ENCODE data around the gene CDKN1A.

CDKN1A gene

DNA sequence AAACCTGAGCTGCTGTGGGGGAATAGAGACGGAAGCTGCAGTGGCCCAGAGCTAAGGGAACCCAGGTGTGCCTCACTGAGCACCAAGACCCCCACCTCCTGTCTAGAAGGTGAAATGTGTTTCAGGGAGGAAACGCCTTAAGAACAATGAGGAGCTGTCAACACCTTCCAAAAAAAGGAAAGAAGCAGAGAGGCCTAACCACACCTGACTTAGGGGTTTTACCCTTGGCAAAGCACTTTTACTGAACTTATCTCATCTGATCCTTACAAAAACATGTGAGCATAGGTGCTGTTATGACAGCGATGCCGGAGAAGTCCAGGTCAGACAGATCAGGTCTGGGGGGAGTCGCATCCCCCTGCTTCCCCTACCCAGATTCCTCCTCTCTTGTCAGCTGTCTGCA is 16.1 kb upstream of the CDKN1A start:
- Histone ChIP-seq H3K9ac (ENCODE audit: low read length) (no peak overlapping the region), H3K27me3 (replicated peaks; ENCODE audit: insufficient read depth, low read length) (no peaks in the 10 kb centered on the region), H2AFZ (ENCODE audit: low read length) (no peak overlapping the region), H3K4me1 (ENCODE audit: low read length) (peaks cover 42% of the 10 kb centered on the region), H3F3A (ENCODE audit: insufficient read depth, low read length) (peaks cover 18% of the 10 kb centered on the region), H3K9me3 (replicated peaks; ENCODE audit: insufficient read depth, low read length) (no peaks in the 10 kb centered on the region), H3K79me2 (ENCODE audit: low read length) (no peaks in the 10 kb centered on the region), H3K36me3 (replicated peaks; ENCODE audit: insufficient read depth, low read length) (no peaks in the 10 kb centered on the region), H3K4me3 (ENCODE audit: low read length) (no peak overlapping the region), H3K27ac (ENCODE audit: low read length) (peak overlapping the region; percentile 30; the same call in 1 of the 2 replicates), H3K9me2 (replicated peaks; ENCODE audit: insufficient read depth, low read length) (no peaks in the 10 kb centered on the region), H4K20me1 (ENCODE audit: insufficient read depth, low read length) (no peaks in the 10 kb centered on the region), H3K4me2 (ENCODE audit: low read depth, low read length) (peak overlapping the region; percentile 54)
- TF ChIP-seq, protein P1, sequence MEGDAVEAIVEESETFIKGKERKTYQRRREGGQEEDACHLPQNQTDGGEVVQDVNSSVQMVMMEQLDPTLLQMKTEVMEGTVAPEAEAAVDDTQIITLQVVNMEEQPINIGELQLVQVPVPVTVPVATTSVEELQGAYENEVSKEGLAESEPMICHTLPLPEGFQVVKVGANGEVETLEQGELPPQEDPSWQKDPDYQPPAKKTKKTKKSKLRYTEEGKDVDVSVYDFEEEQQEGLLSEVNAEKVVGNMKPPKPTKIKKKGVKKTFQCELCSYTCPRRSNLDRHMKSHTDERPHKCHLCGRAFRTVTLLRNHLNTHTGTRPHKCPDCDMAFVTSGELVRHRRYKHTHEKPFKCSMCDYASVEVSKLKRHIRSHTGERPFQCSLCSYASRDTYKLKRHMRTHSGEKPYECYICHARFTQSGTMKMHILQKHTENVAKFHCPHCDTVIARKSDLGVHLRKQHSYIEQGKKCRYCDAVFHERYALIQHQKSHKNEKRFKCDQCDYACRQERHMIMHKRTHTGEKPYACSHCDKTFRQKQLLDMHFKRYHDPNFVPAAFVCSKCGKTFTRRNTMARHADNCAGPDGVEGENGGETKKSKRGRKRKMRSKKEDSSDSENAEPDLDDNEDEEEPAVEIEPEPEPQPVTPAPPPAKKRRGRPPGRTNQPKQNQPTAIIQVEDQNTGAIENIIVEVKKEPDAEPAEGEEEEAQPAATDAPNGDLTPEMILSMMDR (IDR thresholded peaks at IDR 0.05; ENCODE audit: low read length), result no peak
- TF ChIP-seq EZH2 (optimal IDR thresholded peaks at IDR 0.05; ENCODE audit: low read depth, low read length) (no peak), EZH2phosphoT487 (IDR thresholded peaks at IDR 0.05; ENCODE audit: low read length) (no peak)
- DNase-seq, result peak; percentile 72

DNA sequence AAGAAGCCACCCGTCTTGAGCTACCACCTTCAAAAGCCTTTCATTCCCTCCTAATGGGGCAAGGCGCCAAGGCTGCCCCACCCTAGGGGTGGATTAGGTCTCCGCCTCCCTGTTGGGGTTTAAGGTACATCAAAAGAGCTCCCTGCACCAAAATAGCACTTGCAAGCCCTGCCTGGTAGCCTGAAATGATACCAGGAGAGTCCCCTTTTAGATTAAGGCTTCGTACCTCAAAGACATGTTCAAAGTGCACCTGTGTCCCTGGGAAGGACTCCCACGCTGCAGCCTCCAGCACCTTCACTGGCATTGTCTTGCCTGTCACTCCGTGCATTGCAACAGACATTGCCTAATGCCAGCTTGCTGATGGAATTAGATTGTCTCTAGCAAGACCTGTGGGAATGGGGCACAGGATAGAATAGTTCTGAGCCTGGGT is 15.7 kb upstream of the CDKN1A start:
- peaks cover 39% of the 10 kb centered on the region for H3K4me1 ChIP-seq (ENCODE audit: low read length)
- H3K27ac ChIP-seq (ENCODE audit: low read length), result peak overlapping the region; percentile 30; the same call in 1 of the 2 replicates
- H2AFZ ChIP-seq (ENCODE audit: low read length), result peak overlapping the region; percentile 23; the same call in 1 of the 2 replicates
- no peaks in the 10 kb centered on the region for H3K27me3 ChIP-seq (replicated peaks; ENCODE audit: insufficient read depth, low read length)
- no peaks in the 10 kb centered on the region for H3K36me3 ChIP-seq (replicated peaks; ENCODE audit: insufficient read depth, low read length)
- no peaks in the 10 kb centered on the region for H4K20me1 ChIP-seq (ENCODE audit: insufficient read depth, low read length)
- H3K9me2 ChIP-seq (replicated peaks; ENCODE audit: insufficient read depth, low read length), result no peaks in the 10 kb centered on the region
- peaks cover 18% of the 10 kb centered on the region for H3F3A ChIP-seq (ENCODE audit: insufficient read depth, low read length)
- no peak overlapping the region for H3K9ac ChIP-seq (ENCODE audit: low read length)
- DNase-seq, result peak; percentile 47
- no peak for TF ChIP-seq EZH2 (optimal IDR thresholded peaks at IDR 0.05; ENCODE audit: low read depth, low read length)
- TF ChIP-seq EZH2phosphoT487 (IDR thresholded peaks at IDR 0.05; ENCODE audit: low read length), result no peak
- TF ChIP-seq, protein P1 (IDR thresholded peaks at IDR 0.05; ENCODE audit: low read length), result no peak
- no peaks in the 10 kb centered on the region for H3K79me2 ChIP-seq (ENCODE audit: low read length)
- no peak overlapping the region for H3K4me3 ChIP-seq (ENCODE audit: low read length)
- peak overlapping the region; percentile 54 for H3K4me2 ChIP-seq (ENCODE audit: low read depth, low read length)
- no peaks in the 10 kb centered on the region for H3K9me3 ChIP-seq (replicated peaks; ENCODE audit: insufficient read depth, low read length)

DNA sequence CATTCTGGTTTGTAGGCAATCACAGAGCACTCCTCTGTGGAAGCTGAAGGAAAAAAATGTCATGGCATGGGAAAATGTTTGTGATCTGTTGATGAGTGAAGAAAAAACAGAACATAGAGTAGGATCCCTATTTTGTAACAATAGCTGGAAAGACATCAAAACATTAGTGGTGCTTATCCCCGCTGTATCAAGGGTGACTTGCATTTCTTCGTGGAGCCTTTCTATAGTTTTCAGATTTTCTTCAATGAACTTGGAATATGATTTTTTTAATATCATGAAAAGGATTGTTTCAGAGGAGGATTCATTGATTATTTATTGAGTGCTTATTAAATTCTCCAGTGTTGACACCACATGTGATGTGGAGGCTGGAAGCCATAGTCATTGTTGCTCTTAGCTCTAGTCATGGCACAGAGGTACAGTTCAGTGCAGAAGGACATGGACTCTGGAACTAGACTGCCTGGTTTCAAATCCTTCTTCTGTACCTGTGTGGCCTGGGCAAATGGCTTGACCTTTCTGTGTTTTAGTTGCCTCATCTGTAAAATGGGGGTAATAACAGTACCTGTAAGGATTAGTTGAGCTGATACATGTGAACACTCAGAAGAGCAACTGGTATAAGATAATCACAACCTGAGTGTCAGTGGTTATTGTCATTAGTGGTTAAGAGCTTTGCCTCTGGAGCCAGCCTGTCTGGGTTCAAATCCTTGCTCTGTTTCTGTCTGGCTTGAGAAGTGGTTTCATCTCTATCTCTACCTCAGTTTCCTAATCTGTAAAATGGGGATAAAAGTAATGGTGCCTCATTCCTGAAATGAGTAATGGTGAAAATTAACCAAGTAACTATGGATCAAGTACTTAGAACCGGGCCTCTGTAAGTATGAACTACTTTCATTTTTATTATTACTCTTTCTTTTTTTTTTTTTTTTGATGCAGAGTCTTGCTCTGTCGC is 14.7 kb upstream of the CDKN1A start:
- no peak overlapping the region for H2AFZ ChIP-seq (ENCODE audit: low read length)
- no peak overlapping the region for H3K4me3 ChIP-seq (ENCODE audit: low read length)
- TF ChIP-seq EZH2phosphoT487 (IDR thresholded peaks at IDR 0.05; ENCODE audit: low read length), result no peak
- TF ChIP-seq EZH2 (optimal IDR thresholded peaks at IDR 0.05; ENCODE audit: low read depth, low read length), result no peak
- TF ChIP-seq, protein P1 (IDR thresholded peaks at IDR 0.05; ENCODE audit: low read length), result no peak
- H3K36me3 ChIP-seq (replicated peaks; ENCODE audit: insufficient read depth, low read length), result no peaks in the 10 kb centered on the region
- H3K9ac ChIP-seq (ENCODE audit: low read length), result no peak overlapping the region
- peaks cover 18% of the 10 kb centered on the region for H3F3A ChIP-seq (ENCODE audit: insufficient read depth, low read length)
- H3K4me1 ChIP-seq (ENCODE audit: low read length), result peaks cover 36% of the 10 kb centered on the region
- no peak overlapping the region for H3K27ac ChIP-seq (ENCODE audit: low read length)
- no peak for DNase-seq
- no peaks in the 10 kb centered on the region for H3K9me2 ChIP-seq (replicated peaks; ENCODE audit: insufficient read depth, low read length)
- H4K20me1 ChIP-seq (ENCODE audit: insufficient read depth, low read length), result no peaks in the 10 kb centered on the region
- no peaks in the 10 kb centered on the region for H3K9me3 ChIP-seq (replicated peaks; ENCODE audit: insufficient read depth, low read length)
- no peaks in the 10 kb centered on the region for H3K27me3 ChIP-seq (replicated peaks; ENCODE audit: insufficient read depth, low read length)
- no peaks in the 10 kb centered on the region for H3K79me2 ChIP-seq (ENCODE audit: low read length)
- H3K4me2 ChIP-seq (ENCODE audit: low read depth, low read length), result peak overlapping the region; percentile 54

Data from MM.1S (cell line).